HG03439 (cell line): ENCODE measurements around the gene SPEG.

ENCODE experiments used
- ATAC-seq: cut with Tn5 transposase; IDR thresholded peaks from one replicate; pipeline ENCODE4 v1.9.1; 2021; ENCODE audit warnings: mild to moderate bottlenecking, moderate library complexity; ENCODE audit not compliant: unreplicated experiment

Gene SPEG

GRCh38 chr2:219474285-219475060 is 39.8 kb downstream of the SPEG start:
- no peak for ATAC-seq

GRCh38 chr2:219475278-219475677 is 40.6 kb downstream of the SPEG start:
- no peak for ATAC-seq

GRCh38 chr2:219475697-219476651 is 41.3 kb downstream of the SPEG start:
- no peak for ATAC-seq

GRCh38 chr2:219476652-219477151 is 42.1 kb downstream of the SPEG start:
- ATAC-seq, result no peak

DNA sequence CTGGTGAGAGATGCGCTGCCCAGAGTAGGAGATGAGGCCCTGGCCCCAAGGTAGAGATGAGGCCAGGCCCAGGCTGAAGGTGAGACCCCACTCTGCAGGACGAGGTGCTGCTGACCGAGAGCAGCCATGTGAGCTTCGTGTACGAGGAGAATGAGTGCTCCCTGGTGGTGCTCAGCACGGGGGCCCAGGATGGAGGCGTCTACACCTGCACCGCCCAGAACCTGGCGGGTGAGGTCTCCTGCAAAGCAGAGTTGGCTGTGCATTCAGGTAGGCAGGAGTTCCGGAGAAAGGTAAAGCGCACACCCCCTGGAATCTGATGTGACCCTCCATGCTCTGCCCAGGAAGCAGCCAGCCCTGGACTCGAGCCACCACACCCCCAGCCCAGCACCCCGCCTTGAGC is 42.5 kb downstream of the SPEG start:
- no peak for ATAC-seq

DNA sequence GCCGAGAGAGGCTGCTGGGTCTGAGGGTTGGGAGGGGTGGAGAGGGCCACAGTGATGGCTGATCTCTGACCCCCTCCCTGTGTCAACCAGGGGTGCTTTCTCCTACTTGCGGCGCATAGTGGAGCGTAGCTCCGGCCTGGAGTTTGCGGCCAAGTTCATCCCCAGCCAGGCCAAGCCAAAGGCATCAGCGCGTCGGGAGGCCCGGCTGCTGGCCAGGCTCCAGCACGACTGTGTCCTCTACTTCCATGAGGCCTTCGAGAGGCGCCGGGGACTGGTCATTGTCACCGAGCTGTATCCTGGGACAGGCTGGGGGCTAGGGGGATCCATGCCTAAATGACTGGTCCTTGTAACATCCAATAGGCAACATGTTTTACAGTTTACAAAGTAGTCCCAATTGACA is 43.2 kb downstream of the SPEG start:
- ATAC-seq, result no peak

DNA sequence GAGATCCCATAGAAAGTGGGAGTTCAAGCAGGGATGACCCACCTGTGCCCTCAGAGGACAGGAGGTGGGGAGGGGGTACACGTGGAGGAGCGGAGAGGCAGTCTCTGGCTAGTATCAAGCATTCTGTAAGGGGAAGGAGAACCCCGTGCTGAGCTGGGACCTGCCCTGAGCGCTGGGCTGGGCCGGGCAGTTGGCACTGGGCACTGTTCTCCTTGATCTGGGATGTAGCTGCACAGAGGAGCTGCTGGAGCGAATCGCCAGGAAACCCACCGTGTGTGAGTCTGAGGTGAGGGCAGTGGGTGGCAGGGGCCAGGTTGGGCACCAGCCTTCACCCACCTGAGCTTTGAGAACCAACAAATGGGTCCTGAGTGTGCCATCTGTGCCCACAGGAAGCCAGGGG is 44.3 kb downstream of the SPEG start:
- no peak for ATAC-seq

GRCh38 chr2:219480004-219480403 is 45.4 kb downstream of the SPEG start:
- no peak for ATAC-seq

DNA sequence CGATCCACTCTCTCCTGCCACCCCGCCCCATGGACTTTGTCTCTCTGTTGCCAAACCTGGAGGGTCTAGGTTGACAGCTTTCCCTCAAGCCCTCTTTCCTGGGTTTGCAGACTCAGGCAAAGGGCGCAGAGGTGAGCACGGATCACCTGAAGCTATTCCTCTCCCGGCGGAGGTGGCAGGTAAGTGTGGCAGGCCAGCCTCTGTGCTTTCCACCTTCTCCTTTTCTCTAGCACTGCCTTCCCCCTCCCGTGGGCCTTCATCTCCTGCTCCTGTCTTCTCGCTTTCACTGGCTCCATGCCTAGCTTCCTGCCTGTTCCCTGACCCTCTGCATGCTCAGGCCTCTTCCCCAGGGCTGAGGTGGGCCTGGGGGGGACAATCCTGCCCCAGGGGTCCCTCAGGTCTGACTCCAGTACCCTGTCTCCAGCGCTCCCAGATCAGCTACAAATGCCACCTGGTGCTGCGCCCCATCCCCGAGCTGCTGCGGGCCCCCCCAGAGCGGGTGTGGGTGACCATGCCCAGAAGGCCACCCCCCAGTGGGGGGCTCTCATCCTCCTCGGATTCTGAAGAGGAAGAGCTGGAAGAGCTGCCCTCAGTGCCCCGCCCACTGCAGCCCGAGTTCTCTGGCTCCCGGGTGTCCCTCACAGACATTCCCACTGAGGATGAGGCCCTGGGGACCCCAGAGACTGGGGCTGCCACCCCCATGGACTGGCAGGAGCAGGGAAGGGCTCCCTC is 48.2 kb downstream of the SPEG start:
- no peak for ATAC-seq

DNA sequence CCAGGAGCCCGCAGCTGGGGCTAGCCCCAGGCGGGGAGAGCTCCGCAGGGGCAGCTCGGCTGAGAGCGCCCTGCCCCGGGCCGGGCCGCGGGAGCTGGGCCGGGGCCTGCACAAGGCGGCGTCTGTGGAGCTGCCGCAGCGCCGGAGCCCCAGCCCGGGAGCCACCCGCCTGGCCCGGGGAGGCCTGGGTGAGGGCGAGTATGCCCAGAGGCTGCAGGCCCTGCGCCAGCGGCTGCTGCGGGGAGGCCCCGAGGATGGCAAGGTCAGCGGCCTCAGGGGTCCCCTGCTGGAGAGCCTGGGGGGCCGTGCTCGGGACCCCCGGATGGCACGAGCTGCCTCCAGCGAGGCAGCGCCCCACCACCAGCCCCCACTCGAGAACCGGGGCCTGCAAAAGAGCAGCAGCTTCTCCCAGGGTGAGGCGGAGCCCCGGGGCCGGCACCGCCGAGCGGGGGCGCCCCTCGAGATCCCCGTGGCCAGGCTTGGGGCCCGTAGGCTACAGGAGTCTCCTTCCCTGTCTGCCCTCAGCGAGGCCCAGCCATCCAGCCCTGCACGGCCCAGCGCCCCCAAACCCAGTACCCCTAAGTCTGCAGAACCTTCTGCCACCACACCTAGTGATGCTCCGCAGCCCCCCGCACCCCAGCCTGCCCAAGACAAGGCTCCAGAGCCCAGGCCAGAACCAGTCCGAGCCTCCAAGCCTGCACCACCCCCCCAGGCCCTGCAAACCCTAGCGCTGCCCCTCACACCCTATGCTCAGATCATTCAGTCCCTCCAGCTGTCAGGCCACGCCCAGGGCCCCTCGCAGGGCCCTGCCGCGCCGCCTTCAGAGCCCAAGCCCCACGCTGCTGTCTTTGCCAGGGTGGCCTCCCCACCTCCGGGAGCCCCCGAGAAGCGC is 49.1 kb downstream of the SPEG start:
- ATAC-seq, result no peak

- no peak for ATAC-seq
Measured at GRCh38 chr2:219484343-219485200, 49.9 kb downstream of the SPEG start.

DNA sequence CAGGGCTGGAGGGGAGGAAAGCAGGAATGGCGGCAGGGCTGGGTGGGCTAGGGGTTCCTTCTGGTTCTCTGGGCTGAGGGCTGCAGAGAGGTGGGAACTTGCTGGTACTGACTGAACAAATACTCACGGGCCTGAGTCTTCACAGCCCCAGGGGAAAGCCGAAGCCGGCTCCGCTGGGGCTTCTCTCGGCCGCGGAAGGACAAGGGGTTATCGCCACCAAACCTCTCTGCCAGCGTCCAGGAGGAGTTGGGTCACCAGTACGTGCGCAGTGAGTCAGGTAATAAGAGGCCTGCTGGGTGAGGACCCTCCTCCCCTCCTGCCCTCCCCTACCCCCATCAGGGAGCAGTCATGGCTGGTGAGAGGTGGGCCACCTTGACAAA is 50.5 kb downstream of the SPEG start:
- ATAC-seq, result no peak

DNA sequence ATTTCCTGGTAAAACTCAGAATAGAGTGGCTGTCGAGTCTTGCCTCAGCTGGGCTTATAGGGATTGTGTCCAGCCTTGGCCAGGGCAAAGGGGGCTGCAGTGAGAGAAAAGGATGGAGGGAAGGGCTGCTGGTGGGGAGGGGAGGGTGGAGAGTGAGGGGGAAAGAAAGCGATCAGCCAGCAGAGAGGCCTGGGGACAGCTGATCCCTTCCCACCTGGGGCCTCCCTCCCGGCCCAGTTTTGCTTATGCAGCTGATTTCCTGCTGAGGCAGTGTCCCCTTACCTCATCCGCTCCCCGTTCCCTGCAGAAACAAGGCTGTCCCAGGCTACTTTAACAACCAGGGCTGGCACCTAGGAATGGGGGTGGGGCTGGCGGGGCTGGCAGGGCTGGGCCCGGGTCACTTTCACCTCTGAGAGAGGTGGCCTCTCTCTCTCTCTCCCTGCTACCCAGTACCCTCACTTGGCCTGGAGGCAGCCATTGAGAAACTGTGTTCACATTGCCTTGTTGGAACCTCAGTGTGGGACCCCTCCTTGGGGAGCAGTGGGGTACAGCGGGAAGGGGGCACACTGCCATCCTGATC is 51.8 kb downstream of the SPEG start:
- no peak for ATAC-seq

GRCh38 chr2:219488149-219488843 is 53.7 kb downstream of the SPEG start:
- ATAC-seq, result no peak

DNA sequence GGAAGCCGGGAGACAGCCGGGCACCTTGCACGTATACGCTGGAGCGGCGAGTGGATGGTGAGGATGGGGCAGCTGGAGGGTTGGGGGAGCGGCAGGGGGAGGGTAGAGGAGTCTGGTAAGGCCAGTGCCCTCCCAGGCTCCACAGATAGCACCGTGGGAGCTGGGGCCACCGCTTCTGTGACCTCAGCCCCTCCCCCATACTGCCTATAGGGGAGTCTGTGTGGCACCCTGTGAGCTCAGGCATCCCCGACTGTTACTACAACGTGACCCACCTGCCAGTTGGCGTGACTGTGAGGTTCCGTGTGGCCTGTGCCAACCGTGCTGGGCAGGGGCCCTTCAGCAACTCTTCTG is 54.2 kb downstream of the SPEG start:
- ATAC-seq, result no peak

DNA sequence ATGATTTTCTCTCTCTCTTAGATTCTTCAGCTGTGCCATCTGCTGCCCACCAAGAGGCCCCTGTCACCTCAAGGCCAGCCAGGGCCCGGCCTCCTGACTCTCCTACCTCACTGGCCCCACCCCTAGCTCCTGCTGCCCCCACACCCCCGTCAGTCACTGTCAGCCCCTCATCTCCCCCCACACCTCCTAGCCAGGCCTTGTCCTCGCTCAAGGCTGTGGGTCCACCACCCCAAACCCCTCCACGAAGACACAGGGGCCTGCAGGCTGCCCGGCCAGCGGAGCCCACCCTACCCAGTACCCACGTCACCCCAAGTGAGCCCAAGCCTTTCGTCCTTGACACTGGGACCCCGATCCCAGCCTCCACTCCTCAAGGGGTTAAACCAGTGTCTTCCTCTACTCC is 54.7 kb downstream of the SPEG start:
- no peak for ATAC-seq

DNA sequence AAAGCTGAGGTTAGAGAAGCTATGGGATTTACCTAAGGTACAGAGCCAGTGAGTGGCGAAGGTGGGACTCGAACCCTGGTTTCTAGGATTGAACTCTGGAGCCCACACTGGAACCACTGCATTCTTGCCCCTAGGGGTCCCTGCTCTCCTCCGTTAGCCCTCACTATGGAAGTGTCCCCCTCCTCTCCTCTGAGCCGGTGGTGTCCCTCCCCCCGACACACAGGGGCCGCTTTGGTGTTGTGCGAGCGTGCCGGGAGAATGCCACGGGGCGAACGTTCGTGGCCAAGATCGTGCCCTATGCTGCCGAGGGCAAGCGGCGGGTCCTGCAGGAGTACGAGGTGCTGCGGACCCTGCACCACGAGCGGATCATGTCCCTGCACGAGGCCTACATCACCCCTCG is 55.5 kb downstream of the SPEG start:
- ATAC-seq, result no peak

DNA sequence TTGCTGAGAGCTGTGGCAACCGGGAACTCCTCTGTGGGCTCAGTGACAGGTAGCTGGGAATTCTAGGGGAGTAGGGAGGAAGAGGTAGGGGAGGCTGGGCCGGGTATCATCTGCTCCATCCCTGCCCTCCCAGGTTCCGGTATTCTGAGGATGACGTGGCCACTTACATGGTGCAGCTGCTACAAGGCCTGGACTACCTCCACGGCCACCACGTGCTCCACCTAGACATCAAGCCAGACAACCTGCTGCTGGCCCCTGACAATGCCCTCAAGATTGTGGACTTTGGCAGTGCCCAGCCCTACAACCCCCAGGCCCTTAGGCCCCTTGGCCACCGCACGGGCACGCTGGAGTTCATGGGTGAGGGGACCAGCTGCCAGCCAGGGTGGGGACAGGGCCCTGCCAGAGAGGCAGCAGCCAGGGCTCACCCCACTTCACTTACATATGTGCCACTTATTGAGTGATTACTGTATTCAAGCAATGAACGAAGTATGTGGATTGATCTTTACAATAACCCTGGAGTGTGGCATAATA is 56.0 kb downstream of the SPEG start:
- no peak for ATAC-seq
